IMR-90 (cell line): ENCODE data around the gene DMRT1. TPM values are rescaled to one million over a fixed set of nuclear protein-coding genes. Genes with fewer than 3 reads are reported as not detected.

Experiments
- ATAC-seq: fragments of 200-7000 bp; cut with Tn5 transposase; 2 replicates; pipeline ENCODE4 v1.9.1; 2020; ENCODE audit warnings: low read depth, mild to moderate bottlenecking, moderate library complexity
- BruUV-seq: library from RNA; stranded (reverse); fragments of 400-500 nt; replicated peaks from 2 replicates; lab custom pipeline; 2021; lab: Mats Ljungman, UMichigan
- CTCF ChIA-PET: fragments of 300-600 bp; formaldehyde crosslinking; extraction: SDS; loops from one replicate; lab custom pipeline; 2021; ENCODE audit warnings: antibody characterized with exemption; lab: Yijun Ruan, JAX
- POLR2A ChIA-PET: fragments of 300-600 bp; sonication (Branson Sonifier 250); formaldehyde crosslinking; loops from one replicate; lab custom pipeline; 2022; ENCODE audit warnings: antibody characterized with exemption; ENCODE audit not compliant: unreplicated experiment; lab: Charles Lee
- DNase-seq: peaks from one replicate; pipeline ENCODE4 v3.0.0; 2013
- H2AFZ ChIP-seq: replicated peaks from 2 replicates; pipeline ENCODE3; 2013; ENCODE audit warnings: low read length, mild to moderate bottlenecking; ENCODE audit not compliant: poor library complexity
- H2AK5ac ChIP-seq: 2 replicates; pipeline ENCODE4 v1.6.1; 2013; ENCODE audit warnings: low read depth, low read length, inconsistent platforms
- H2AK9ac ChIP-seq: replicated peaks from 2 replicates; pipeline ENCODE3; 2013; ENCODE audit warnings: mild to moderate bottlenecking, low read depth, low read length, moderate library complexity; ENCODE audit not compliant: poor library complexity
- H2BK120ac ChIP-seq: 2 replicates; pipeline ENCODE4 v1.6.1; 2013; ENCODE audit warnings: low read depth, low read length, inconsistent platforms
- H2BK15ac ChIP-seq: 3 replicates; pipeline ENCODE4 v1.6.1; 2013; ENCODE audit warnings: low read depth, low read length, inconsistent platforms
- H2BK20ac ChIP-seq: 2 replicates; pipeline ENCODE4 v1.6.1; 2013; ENCODE audit warnings: low read depth, mild to moderate bottlenecking, inconsistent platforms, low read length, moderate library complexity
- H2BK5ac ChIP-seq: 2 replicates; pipeline ENCODE4 v1.6.1; 2013; ENCODE audit warnings: mild to moderate bottlenecking, low read depth, low read length, inconsistent platforms; ENCODE audit not compliant: poor library complexity, severe bottlenecking
- H3K14ac ChIP-seq: replicated peaks from 2 replicates; pipeline ENCODE4 v1.6.1; 2013; ENCODE audit warnings: low read depth, low read length, inconsistent platforms
- H3K18ac ChIP-seq: 2 replicates; pipeline ENCODE4 v1.6.1; 2013; ENCODE audit warnings: low read depth, low read length, control low read depth
- H3K23ac ChIP-seq: 2 replicates; pipeline ENCODE4 v1.6.1; 2013; ENCODE audit warnings: low read depth, low read length, inconsistent platforms
- H3K27ac ChIP-seq: 2 replicates; pipeline ENCODE4 v1.5.1; 2013; ENCODE audit warnings: mild to moderate bottlenecking, control low read depth, low read length; ENCODE audit not compliant: insufficient read depth
- H3K27me3 ChIP-seq: 2 replicates; pipeline ENCODE4 v1.6.1; 2013; ENCODE audit warnings: low read length; ENCODE audit not compliant: control insufficient read depth, insufficient read depth
- H3K36me3 ChIP-seq: 2 replicates; pipeline ENCODE4 v1.6.1; 2013; ENCODE audit warnings: low read length, mixed read lengths; ENCODE audit not compliant: control insufficient read depth, insufficient read depth
- H3K4ac ChIP-seq: 2 replicates; pipeline ENCODE4 v1.6.1; 2013; ENCODE audit warnings: low read depth, low read length, inconsistent platforms
- H3K4me1 ChIP-seq: 2 replicates; pipeline ENCODE4 v1.6.1; 2013; ENCODE audit warnings: low read length, mixed read lengths; ENCODE audit not compliant: control insufficient read depth, insufficient read depth
- H3K4me2 ChIP-seq: 2 replicates; pipeline ENCODE4 v1.6.1; 2013; ENCODE audit warnings: low read depth, mild to moderate bottlenecking, control low read depth, low read length, moderate library complexity
- H3K4me3 ChIP-seq: 2 replicates; pipeline ENCODE4 v1.5.1; 2013; ENCODE audit warnings: low read depth, mild to moderate bottlenecking, control low read depth, low read length, moderate library complexity; ENCODE audit not compliant: insufficient read depth
- H3K56ac ChIP-seq: 2 replicates; pipeline ENCODE4 v1.6.1; 2013; ENCODE audit warnings: low read length, inconsistent platforms; ENCODE audit not compliant: insufficient read depth; ENCODE audit errors: extremely low read depth
- H3K79me1 ChIP-seq, 2 experiments: 2 replicates each; pipeline ENCODE4 v1.6.1; 2013; ENCODE audit warnings: low read length in 2 of 2, inconsistent platforms in 1 of 2, low read depth in 1 of 2
- H3K9ac ChIP-seq: 2 replicates; pipeline ENCODE4 v1.6.1; 2013; ENCODE audit warnings: low read depth, low read length, control low read depth
- H3K9me1 ChIP-seq: 2 replicates; pipeline ENCODE4 v1.6.1; 2013; ENCODE audit warnings: low read length, inconsistent platforms; ENCODE audit not compliant: insufficient read depth
- H3K9me3 ChIP-seq: 2 replicates; pipeline ENCODE4 v1.6.1; 2013; ENCODE audit warnings: low read length; ENCODE audit not compliant: control insufficient read depth, insufficient read depth
- H4K20me1 ChIP-seq: 2 replicates; pipeline ENCODE4 v1.6.1; 2013; ENCODE audit warnings: low read length, inconsistent platforms; ENCODE audit not compliant: insufficient read depth
- H4K5ac ChIP-seq: 2 replicates; pipeline ENCODE4 v1.6.1; 2013; ENCODE audit warnings: mild to moderate bottlenecking, low read depth, low read length, control low read depth
- H4K8ac ChIP-seq, 2 experiments: 2 replicates each; pipeline ENCODE4 v1.6.1; 2013; ENCODE audit warnings: low read depth in 2 of 2, low read length in 2 of 2, control low read depth in 1 of 2, inconsistent platforms in 1 of 2
- H4K91ac ChIP-seq: 2 replicates; pipeline ENCODE4 v1.6.1; 2013; ENCODE audit warnings: low read depth, low read length, inconsistent platforms; ENCODE audit not compliant: insufficient read depth
- CEBPB ChIP-seq: IDR thresholded peaks from 2 replicates; pipeline ENCODE4 v1.6.1; 2012; ENCODE audit warnings: low read depth, low read length, improper control_type of control experiment
- RAD21 ChIP-seq: IDR thresholded peaks from 2 replicates; pipeline ENCODE4 v1.6.1; 2012; ENCODE audit warnings: low read length, improper control_type of control experiment
- WGBS, 2 experiments: methylation state at CpG; one replicate each; pipeline versions ENCODE4 v1.1.5 to v1.1.7; 2013; ENCODE audit warnings: missing lambda C conversion rate in 2 of 2; ENCODE audit not compliant: insufficient read length in 1 of 2; ENCODE audit errors: extremely low coverage in 2 of 2; 5-methylcytosine and 5-hydroxymethylcytosine counted together
- dilution Hi-C: fragments of 300-500 bp; cut with HindIII; formaldehyde crosslinking; loops from one replicate; pipeline ENCODE4 v1.14.3; 2018; ENCODE audit warnings: low sequenced_read_pairs; ENCODE audit not compliant: unreplicated experiment
- in situ Hi-C: fragments of 300-500 bp; cut with MboI; formaldehyde crosslinking; loops from 3 replicates; pipeline ENCODE4 v1.14.3; 2019; ENCODE audit warnings: low sequenced_read_pairs, inconsistent platforms, mixed read lengths
- intact Hi-C: fragments of 100-400 bp; cut with micrococcal nuclease; formaldehyde crosslinking; loops from 2 replicates; pipeline ENCODE4 v1.10.0; 2022
- polyA plus RNA-seq, 3 experiments: library from polyadenylated mRNA; depleted of rRNA; stranded (reverse); fragments of >200 nt; gene quantifications; 2 replicates each; pipeline ENCODE4 v1.2.3, GENCODE V29; 2012; ENCODE audit warnings: low replicate concordance in 1 of 3
- total RNA-seq: library from RNA; depleted of rRNA; stranded (reverse); fragments of >200 nt; gene quantifications from 2 replicates; pipeline ENCODE4 v1.2.3, GENCODE V29; 2012

DMRT1 gene
- total and polyA plus RNA-seq, 2 of the 4 experiments (the other 2 are of a cell fraction) = not detected

- Histone ChIP-seq H3K27me3 (no peaks in the 10 kb centered on the region), H4K20me1 (no peaks in the 10 kb centered on the region), H2BK15ac (no peak overlapping the region), H3K4ac (no peak overlapping the region), H3K79me1 (no peaks in the 10 kb centered on the region), H3K9me1 (no peaks in the 10 kb centered on the region), H4K91ac (no peak overlapping the region), H3K9me3 (no peaks in the 10 kb centered on the region), H4K5ac (no peak overlapping the region), H3K4me2 (no peak overlapping the region), H3K4me3 (no peak overlapping the region), H3K14ac (no peak overlapping the region), H4K8ac (no peak overlapping the region), H2BK5ac (no peak overlapping the region), H3K56ac (no peak overlapping the region), H2AFZ (no peak overlapping the region), H3K23ac (no peak overlapping the region), H2BK120ac (no peak overlapping the region), H3K4me1 (no peaks in the 10 kb centered on the region), H2BK20ac (no peak overlapping the region), H3K36me3 (no peaks in the 10 kb centered on the region), H3K9ac (no peak overlapping the region), H3K18ac (no peak overlapping the region), H3K27ac (no peak overlapping the region), H2AK5ac (no peak overlapping the region), H2AK9ac (no peak overlapping the region)
- no CpG with 5 or more reads among the region's 3 CpGs for WGBS, 2 experiments
- dilution Hi-C loops (no loop called here), in situ Hi-C loops (loop anchor here (5.0 to 10.0 kb wide), 4 partner anchors 115 to 620 kb away; no protein-coding TSS in a partner anchor), intact Hi-C loops (loop anchor here (5.0 kb wide), 2 partner anchors 200 to 660 kb away; no protein-coding TSS in a partner anchor)
- ATAC-seq (no peak), DNase-seq (no peak)
- POLR2A ChIA-PET = no interaction called here
- CTCF ChIA-PET = interaction anchor here (0.6 kb wide), 1 partner anchor 28 kb away, joined by 3 read pairs; no protein-coding TSS in a partner anchor
- TF ChIP-seq RAD21 (no peak), CEBPB (0 out of 2 replicates have a peak, but pooled peaks have one; percentile 8)
- no TSS peak for BruUV-seq
Observed at GRCh38 chr9:1007312-1007711, 165.8 kb downstream of the DMRT1 start.
